Coronary artery (tissue), 2 donors: Measurements from ENCODE around the gene NUP43.

Experiments
- DNase-seq: peaks from one replicate; pipeline ENCODE4 v3.0.0-alpha.2; 2017; ENCODE audit warnings: low spot score
- H3K27ac ChIP-seq, 2 donors: fragments of 200-600 bp; sonication (generic); one replicate each; pipeline ENCODE4 v1.5.1; 2016 to 2019
- H3K4me3 ChIP-seq: fragments of 200-600 bp; sonication (generic); 2 replicates; pipeline ENCODE4 v1.5.1; 2016; ENCODE audit warnings: mild to moderate bottlenecking, moderate library complexity
- CTCF ChIP-seq: fragments of 200-600 bp; sonication (generic); IDR thresholded peaks from one replicate; pipeline ENCODE4 v1.5.1; 2019; ENCODE audit warnings: antibody characterized with exemption

Gene NUP43

DNA sequence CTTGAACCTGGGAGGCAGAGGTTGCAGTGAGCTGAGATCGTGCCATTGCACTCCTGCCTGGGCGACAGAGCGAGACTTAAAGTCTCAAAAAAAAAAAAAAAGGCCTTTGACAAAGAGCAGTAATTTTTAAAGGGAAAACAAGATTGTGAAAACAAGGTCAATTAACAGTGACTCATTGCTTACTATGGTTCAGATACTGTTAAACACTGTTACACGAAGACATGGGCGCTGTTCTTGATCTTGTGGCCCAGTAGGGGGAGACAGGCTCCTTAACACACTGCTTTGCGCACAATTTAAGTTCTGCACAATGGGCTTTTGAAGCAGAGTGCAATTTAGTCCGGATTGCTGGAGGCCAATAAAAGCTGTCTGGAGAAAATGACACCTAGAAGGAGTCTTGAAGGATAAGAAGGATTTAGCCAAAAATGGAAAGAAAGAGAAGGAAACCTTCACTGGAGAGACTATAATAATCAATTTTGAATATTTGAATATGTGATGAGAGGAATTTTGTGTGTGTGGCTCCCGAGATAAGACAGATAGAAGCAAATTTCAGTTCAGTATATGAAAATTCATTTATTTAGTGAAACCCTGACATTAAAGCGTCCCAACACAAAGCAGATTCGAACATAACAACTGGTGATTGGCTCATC, 22.4 kb downstream of the NUP43 start:
- peak; percentile 31 for TF ChIP-seq CTCF
- H3K27ac ChIP-seq, result no peak overlapping the region
- no peak overlapping the region for H3K4me3 ChIP-seq
- no peak for DNase-seq

- no peak for DNase-seq
- Histone ChIP-seq H3K27ac (no peak overlapping the region), H3K4me3 (no peak overlapping the region)
- no peak for TF ChIP-seq CTCF
Observed at GRCh38 chr6:149723262-149723661, 23.1 kb downstream of the NUP43 start.

- no peak overlapping the region for H3K27ac ChIP-seq
Observed at GRCh38 chr6:149719531-149719930, 26.8 kb downstream of the NUP43 start.

DNA sequence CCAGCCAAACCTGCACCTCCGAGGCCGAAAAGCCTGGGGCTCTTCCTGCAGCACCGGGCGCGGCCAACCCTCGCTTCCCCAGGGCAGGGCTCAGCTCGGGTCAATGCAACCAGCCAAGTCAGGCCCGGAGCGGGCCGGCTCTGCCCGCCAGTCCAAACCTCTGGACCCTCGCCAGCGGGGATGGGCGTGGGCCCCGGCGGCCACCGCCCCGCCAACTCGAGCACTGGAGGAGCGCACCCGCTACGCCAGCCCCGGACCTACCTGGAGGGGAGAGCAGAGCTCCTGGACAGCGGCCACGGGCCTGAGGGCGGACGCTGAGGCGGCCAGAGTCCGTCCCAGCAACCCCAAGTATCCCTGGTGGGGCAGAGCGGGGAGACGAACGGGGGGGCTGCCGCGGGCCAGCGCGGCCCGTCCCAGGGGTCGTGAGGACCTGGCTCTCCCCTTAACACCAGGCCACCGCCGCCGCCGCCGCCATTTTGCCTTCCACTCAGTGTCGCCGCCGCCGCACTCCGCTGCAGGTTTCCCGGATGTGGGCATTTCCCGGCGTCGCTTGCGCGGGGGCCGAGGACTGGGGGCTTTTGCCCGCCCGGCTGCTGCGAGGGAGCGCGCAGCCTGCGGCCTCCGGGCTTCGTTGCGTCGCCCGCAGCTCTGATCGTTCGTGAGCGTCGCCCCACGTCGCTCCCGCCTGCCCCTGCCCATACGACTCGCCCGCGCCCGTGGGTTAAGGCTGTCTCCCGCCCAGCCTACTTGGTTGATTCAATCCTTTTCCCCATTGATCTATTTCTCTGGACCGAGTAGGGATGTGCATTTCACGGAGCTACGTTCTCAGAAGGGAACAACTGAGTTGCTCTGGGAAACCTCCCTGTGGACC, 28.5 kb downstream of the NUP43 start, which contains the start of gene LATS1:
TSS of gene LATS1 (minus strand) at position 514 of the 871 bp plus-strand sequence. CDS start 15,975 bp downstream, outside the sequence.
- peak; percentile 91 for DNase-seq
- Histone ChIP-seq H3K4me3 (peak within 1 kb of the TSS; percentile 100), H3K27ac (peak within 1 kb of the TSS; percentile 100)
- no peak for TF ChIP-seq CTCF

More at GRCh38 chr6:149719531-149719930, 26.8 kb downstream of the NUP43 start:
- no peak for TF ChIP-seq CTCF
- no peak for DNase-seq
- H3K4me3 ChIP-seq, result no peak overlapping the region

DNA sequence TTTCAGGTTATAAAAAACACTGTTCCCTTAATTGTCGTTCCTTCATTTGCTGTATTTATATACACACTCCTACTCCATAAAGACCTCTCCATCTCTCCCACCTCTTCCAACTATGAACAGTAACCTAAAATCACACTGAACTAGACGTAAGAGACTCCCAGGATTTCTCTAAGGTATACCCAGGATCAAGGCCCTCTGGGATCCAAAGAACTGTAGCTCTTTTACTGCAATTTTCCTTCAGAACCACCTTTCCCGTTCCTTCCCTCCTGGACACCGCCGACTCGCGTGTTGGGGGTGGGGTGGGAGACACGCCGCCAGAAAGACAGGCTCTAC, 29.1 kb downstream of the NUP43 start:
- Histone ChIP-seq H3K4me3 (peak overlapping the region; percentile 100), H3K27ac (peak overlapping the region; percentile 100)
- TF ChIP-seq CTCF, result no peak
- no peak for DNase-seq

DNA sequence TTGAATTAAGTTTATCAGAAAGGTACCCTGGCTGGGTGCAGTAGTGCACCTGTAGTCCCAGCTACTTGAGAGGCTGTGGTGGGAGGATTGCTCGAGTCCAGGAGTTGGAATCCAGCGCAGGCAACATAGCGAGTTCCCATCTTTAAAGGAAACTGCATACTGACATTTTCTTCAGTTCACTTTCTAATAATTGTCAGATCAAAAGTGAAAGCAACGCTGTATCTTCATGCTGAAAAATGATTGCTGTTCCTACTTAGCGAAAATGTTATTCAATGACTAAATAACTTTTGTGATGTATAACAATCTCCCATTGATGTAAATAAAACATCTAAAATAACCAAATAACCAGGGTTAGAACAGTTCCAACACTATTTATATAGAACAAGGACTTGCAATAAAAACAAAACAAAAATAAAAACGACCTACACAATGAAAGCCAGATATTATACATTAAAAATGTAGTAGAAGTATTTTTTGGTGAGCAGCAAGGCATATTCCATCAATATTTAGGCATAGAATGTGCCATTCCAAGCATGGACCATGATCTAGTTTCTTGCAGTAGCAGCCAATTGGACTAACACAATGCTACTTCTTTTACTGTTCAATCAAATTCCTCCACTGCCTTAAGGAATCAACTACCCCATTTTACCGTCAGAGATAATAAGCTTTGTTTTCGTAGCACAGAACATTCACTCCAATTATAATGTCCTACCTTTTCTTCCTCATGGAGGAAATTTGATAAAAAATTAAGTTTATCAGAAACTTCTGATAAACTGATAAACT, 30.0 kb downstream of the NUP43 start:
- peak overlapping the region; percentile 39 to 100 for H3K27ac ChIP-seq
- no peak for TF ChIP-seq CTCF
- DNase-seq, result no peak
- peak overlapping the region; percentile 100 for H3K4me3 ChIP-seq
